ENCODE measurements around the gene RRAS.
A peak's percentile ranks its signal among the peaks of the same experiment; 100 is the strongest.

The RRAS gene

DNA sequence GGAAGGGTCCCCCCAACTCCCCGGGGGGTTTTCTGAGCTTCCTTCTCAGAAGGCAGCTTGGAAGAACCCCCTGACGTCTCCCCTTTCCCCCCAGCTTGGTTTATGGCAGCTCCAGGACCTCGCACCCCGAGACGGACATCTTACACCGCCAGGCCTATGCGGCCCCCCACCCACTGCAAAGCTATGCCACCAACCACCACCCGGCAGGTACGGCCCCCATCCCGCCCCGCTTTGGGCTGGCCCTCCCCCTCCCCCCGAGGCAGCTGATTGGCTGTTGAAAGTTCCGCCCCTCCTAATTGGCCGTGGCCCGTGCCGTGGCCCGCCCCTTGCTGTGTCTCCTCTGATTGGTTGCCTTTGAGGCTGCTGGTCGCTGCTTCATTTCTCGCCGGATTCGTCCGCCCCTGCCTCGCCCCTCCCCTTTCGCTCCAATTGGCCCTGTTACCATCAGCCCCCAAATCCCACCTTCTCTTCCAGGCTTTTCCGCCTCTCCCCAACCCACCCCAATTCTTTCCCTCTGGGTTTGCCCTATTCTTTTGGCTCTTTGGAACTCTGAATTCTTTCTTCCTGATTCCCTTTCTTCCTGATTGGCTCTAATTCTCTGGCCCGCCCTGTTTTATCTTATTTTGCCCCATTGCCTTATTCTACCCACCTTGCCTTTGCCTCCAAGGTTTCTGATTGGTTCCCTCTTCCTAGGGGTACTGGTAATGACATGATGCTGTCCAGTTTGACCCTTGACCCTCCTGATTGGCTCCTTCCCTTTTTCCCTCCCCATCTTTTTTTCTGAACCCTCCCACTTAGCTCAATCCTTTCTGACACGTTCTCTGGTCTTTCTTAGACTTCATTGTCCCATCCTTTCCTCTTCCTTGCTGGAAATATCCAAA, 46.5 kb downstream of the RRAS start:
- peak; percentile 82 for DNase-seq

DNA sequence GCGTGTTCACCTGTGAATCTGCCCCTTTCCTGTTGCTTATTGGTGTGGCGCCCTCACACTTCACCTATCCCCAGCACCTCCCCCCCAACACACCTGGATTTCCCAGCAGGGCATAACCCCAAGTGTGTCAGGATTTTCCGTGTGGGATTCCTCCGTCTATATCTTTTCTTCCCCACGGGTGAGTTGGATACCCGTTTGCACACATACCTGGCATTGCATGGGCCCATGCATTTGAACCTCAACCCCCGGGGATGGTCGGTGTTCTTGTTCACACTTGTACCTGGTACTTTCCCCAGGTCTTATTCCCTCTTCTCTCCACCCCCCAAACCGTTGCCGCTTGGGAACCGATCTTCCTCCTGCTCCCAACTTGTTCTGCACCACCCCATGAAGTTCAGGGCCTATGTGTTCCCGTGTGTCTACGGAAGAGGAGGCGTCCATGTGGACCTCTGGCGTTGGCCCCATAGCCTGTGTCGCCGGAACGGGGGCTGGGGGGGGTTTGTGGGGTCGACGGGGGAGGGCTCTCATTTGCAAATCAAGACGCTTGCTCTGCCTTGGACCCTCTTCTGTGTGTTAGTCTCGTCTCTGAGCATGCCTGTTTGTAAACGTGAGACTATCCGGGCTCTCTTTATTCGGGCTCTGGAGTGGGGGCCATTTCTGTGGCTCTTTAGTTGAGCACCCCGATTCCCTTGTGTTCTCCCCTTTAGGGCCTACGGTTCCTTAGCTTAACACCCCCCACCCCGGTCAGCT, 47.3 kb downstream of the RRAS start:
- DNase-seq, result no peak

- DNase-seq, result peak; percentile 59
These were observed 48.0 kb downstream of the RRAS start for GRCh38 chr19:49591731-49592485.

DNA sequence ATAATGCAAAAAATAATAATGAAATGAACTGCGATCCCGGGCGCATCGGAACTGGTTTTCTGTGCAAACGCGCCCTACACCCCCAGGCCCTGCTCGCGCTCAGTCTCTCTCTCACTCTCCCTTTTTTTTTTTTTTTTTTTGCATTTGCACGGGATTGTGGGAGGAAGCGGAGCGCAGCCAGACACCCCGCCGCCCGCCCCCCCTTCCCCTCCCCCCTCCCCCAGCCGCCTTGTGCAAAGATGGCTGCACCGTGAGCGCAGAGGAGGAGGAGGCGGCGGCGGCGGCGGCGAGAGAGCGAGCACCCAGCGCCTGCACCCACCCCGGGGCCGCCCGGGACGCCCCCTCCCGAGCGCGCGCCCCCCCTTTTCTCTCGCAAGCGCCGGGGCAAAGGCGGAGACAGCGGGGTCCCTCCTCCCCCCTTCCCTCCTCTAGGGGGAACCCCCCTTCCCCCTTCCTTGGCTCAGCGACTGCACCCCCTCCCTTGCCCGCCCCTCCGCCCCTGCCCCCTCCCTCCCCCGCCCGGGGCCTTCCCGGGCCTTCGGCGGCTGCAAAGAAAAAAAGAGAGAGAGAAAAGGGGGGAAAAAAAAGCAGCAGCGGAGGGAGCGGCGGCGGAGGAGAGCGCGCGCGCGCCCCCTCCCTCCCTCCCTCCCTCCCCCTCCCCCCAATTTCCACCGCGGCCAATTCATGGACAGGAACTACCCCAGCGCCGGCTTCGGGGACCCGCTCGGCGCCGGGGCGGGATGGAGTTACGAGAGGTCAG, 48.8 kb downstream of the RRAS start, which contains the start of gene PRR12:
Gene PRR12, plus strand, starts transcription at position 212 of the 760 bp plus-strand sequence. Its CDS starts 473 bp downstream, at position 685.
- peak; percentile 65 for DNase-seq

DNA sequence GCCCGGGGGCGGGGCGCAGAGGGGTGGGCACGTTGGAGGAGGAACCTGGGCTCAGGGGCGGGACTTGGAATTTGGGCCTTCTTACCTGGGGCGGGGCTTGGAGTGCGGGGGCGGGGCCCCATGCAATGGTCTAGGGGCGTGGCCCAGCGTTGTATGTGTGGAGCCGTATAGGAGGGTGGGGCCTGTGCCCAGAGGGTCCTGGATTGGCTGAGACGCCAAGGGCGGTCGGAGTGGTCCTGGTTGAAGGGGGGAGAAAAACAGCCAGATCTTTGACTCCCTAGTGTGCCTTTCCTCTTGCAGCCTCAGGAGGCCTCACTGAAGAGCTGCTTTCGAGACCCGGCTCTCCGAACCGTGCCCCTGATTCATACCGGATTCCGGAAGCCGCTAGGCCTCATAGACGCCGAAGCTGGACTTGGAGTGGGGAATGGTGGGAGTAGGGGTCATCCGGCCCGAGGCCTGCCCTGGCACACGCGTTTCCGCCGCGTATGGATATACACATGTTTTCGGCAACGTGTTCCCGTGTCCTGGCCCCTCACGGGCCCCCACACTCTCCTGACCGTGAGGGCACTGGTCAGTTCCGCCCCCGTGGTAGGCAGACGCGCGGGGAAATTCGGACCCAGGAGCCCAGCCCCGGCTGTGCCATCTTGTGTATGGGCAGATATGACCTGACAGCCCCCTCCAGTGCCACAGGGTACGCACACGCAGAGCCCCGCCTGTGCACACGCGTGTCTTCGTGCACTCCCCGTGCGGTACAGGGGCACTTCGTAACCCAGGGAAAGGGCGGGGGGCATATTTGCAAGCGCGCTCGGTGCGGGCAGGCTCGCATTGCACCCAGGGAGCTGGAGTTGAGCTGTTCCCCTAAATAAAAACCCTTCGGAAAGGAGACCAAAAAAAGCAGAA, 49.6 kb downstream of the RRAS start:
- peak; percentile 96 for DNase-seq

- no peak for DNase-seq
These were observed 50.4 kb downstream of the RRAS start for GRCh38 chr19:49589502-49589905.

- DNase-seq, result no peak
These were observed 51.4 kb downstream of the RRAS start for GRCh38 chr19:49588365-49589122.

DNA sequence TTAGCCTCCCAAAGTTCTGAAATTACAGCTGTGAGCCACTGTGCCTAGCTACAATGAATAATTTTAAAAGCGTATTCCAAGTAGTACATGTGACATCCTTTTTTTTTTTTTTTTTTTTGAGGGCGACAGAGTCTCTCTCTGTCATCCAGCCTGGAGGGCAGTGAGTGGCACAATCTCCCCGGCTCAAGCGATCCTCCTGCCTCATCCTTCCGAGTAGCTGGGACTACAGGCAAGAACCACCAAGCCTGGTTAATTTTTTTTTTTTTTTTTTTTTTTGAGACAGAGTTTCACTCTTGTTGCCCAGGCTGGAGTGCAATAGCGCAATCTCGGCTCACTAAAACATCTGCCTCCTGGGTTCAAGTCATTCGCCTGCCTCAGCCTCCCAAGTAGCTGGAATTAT, 52.7 kb downstream of the RRAS start:
- DNase-seq, result no peak

All from HCEC 1CT (cell line).